Large intestine (tissue), 3 donors: Measurements from ENCODE around the gene BRSK2. TPM values are rescaled to one million over a fixed set of nuclear protein-coding genes. Genes with fewer than 3 reads are reported as not detected.

Source experiments
- DNase-seq, 2 donors: peaks; one replicate each; pipeline versions ENCODE4 v3.0.0 to v3.0.0-alpha.2; 2013
- H3K27ac ChIP-seq: one replicate; pipeline ENCODE4 v1.5.1; 2013; ENCODE audit warnings: low read length
- H3K27me3 ChIP-seq: 2 replicates; pipeline ENCODE4 v1.6.1; 2013; ENCODE audit warnings: low read length; ENCODE audit not compliant: control insufficient read depth, insufficient read depth
- H3K36me3 ChIP-seq: 2 replicates; pipeline ENCODE4 v1.6.1; 2013; ENCODE audit warnings: low read length; ENCODE audit not compliant: control insufficient read depth, insufficient read depth
- H3K4me1 ChIP-seq: one replicate; pipeline ENCODE4 v1.6.1; 2013; ENCODE audit warnings: low read length; ENCODE audit not compliant: control insufficient read depth, insufficient read depth
- H3K4me3 ChIP-seq: one replicate; pipeline ENCODE4 v1.5.1; 2013; ENCODE audit warnings: low read length
- H3K9me3 ChIP-seq: one replicate; pipeline ENCODE4 v1.6.1; 2013; ENCODE audit warnings: mild to moderate bottlenecking, low read depth, low read length, moderate library complexity; ENCODE audit not compliant: control insufficient read depth
- WGBS: methylation state at CpG from one replicate; pipeline ENCODE4 v1.1.5; 2013; ENCODE audit warnings: low lambda C conversion rate; ENCODE audit not compliant: insufficient coverage; 5-methylcytosine and 5-hydroxymethylcytosine counted together
- polyA plus RNA-seq: library from polyadenylated mRNA; unstranded; fragments of 120-200 nt; gene quantifications from one replicate; pipeline ENCODE4 v1.2.1, GENCODE V29; 2013

The BRSK2 gene
- polyA plus RNA-seq, 1 donor = 14.7 TPM

GRCh38 chr11:1369371-1370005 lies 20.2 kb upstream of the BRSK2 start:
- no peaks in the 10 kb centered on the region for H3K4me1 ChIP-seq
- no peak overlapping the region for H3K4me3 ChIP-seq
- H3K27ac ChIP-seq = no peak overlapping the region
- no peak for DNase-seq
- no CpG with 5 or more reads among the region's 18 CpGs for WGBS
- H3K9me3 ChIP-seq = peaks cover 4% of the 10 kb centered on the region
- H3K27me3 ChIP-seq = peaks cover 4% of the 10 kb centered on the region
- no peaks in the 10 kb centered on the region for H3K36me3 ChIP-seq

- Histone ChIP-seq H3K4me3 (no peak overlapping the region), H3K27me3 (peaks cover 4% of the 10 kb centered on the region), H3K4me1 (no peaks in the 10 kb centered on the region), H3K36me3 (no peaks in the 10 kb centered on the region), H3K9me3 (peaks cover 4% of the 10 kb centered on the region), H3K27ac (no peak overlapping the region)
- no CpG with 5 or more reads among the region's 38 CpGs for WGBS
- no peak for DNase-seq
Measured at GRCh38 chr11:1370186-1371025, 19.3 kb upstream of the BRSK2 start.

- H3K9me3 ChIP-seq = peaks cover 4% of the 10 kb centered on the region
- no peaks in the 10 kb centered on the region for H3K36me3 ChIP-seq
- no peak for DNase-seq
- no peaks in the 10 kb centered on the region for H3K4me1 ChIP-seq
- WGBS = no CpG with 5 or more reads among the region's 11 CpGs
- H3K27ac ChIP-seq = no peak overlapping the region
- H3K4me3 ChIP-seq = no peak overlapping the region
- peaks cover 4% of the 10 kb centered on the region for H3K27me3 ChIP-seq
Measured at GRCh38 chr11:1371026-1371325, 18.8 kb upstream of the BRSK2 start.

- DNase-seq = no peak
- Histone ChIP-seq H3K27ac (no peak overlapping the region), H3K9me3 (peaks cover 4% of the 10 kb centered on the region), H3K27me3 (peaks cover 4% of the 10 kb centered on the region), H3K36me3 (no peaks in the 10 kb centered on the region), H3K4me3 (no peak overlapping the region), H3K4me1 (no peaks in the 10 kb centered on the region)
- WGBS = no CpG with 5 or more reads among the region's 13 CpGs
Measured at GRCh38 chr11:1371377-1371776, 18.4 kb upstream of the BRSK2 start.

- H3K9me3 ChIP-seq = peaks cover under 1% of the 10 kb centered on the region
- DNase-seq = no peak
- no peak overlapping the region for H3K27ac ChIP-seq
- no peaks in the 10 kb centered on the region for H3K4me1 ChIP-seq
- peaks cover 4% of the 10 kb centered on the region for H3K27me3 ChIP-seq
- no peak overlapping the region for H3K4me3 ChIP-seq
- H3K36me3 ChIP-seq = no peaks in the 10 kb centered on the region
- no CpG with 5 or more reads among the region's 26 CpGs for WGBS
Measured at GRCh38 chr11:1371836-1372465, 17.8 kb upstream of the BRSK2 start.

GRCh38 chr11:1372660-1373059 lies 17.1 kb upstream of the BRSK2 start:
- H3K27me3 ChIP-seq = peaks cover 4% of the 10 kb centered on the region
- DNase-seq = no peak
- H3K4me1 ChIP-seq = no peaks in the 10 kb centered on the region

GRCh38 chr11:1373536-1374214 lies 16.1 kb upstream of the BRSK2 start:
- H3K4me3 ChIP-seq = no peak overlapping the region

More at GRCh38 chr11:1372660-1373059, 17.1 kb upstream of the BRSK2 start:
- Histone ChIP-seq H3K4me3 (no peak overlapping the region), H3K36me3 (no peaks in the 10 kb centered on the region), H3K27ac (no peak overlapping the region), H3K9me3 (no peaks in the 10 kb centered on the region)
- no CpG with 5 or more reads among the region's 8 CpGs for WGBS

GRCh38 chr11:1375161-1375954 lies 14.4 kb upstream of the BRSK2 start:
- Histone ChIP-seq H3K27me3 (peaks cover 4% of the 10 kb centered on the region), H3K36me3 (no peaks in the 10 kb centered on the region), H3K9me3 (no peaks in the 10 kb centered on the region), H3K4me3 (no peak overlapping the region), H3K4me1 (no peaks in the 10 kb centered on the region), H3K27ac (no peak overlapping the region)
- no peak for DNase-seq
- WGBS = 100% methylated on average over 1 of the region's 25 CpGs

More at GRCh38 chr11:1373536-1374214, 16.1 kb upstream of the BRSK2 start:
- Histone ChIP-seq H3K4me1 (no peaks in the 10 kb centered on the region), H3K9me3 (no peaks in the 10 kb centered on the region), H3K27me3 (peaks cover 4% of the 10 kb centered on the region), H3K27ac (no peak overlapping the region), H3K36me3 (no peaks in the 10 kb centered on the region)
- WGBS = 60% methylated on average over 2 of the region's 22 CpGs
- DNase-seq = no peak

GRCh38 chr11:1375955-1376258 lies 13.8 kb upstream of the BRSK2 start:
- H3K27ac ChIP-seq = no peak overlapping the region
- H3K4me3 ChIP-seq = no peak overlapping the region
- no peaks in the 10 kb centered on the region for H3K36me3 ChIP-seq
- H3K27me3 ChIP-seq = peaks cover 4% of the 10 kb centered on the region
- no CpG with 5 or more reads among the region's 17 CpGs for WGBS
- no peaks in the 10 kb centered on the region for H3K9me3 ChIP-seq
- DNase-seq = no peak
- no peaks in the 10 kb centered on the region for H3K4me1 ChIP-seq
